ENCODE data around the gene FAM118A. TPM values are rescaled to one million over a fixed set of nuclear protein-coding genes. Genes with fewer than 3 reads are reported as not detected.

FAM118A gene
- polyA plus RNA-seq, 3 donors = 20.0 to 423 (median 27.9) TPM

DNA sequence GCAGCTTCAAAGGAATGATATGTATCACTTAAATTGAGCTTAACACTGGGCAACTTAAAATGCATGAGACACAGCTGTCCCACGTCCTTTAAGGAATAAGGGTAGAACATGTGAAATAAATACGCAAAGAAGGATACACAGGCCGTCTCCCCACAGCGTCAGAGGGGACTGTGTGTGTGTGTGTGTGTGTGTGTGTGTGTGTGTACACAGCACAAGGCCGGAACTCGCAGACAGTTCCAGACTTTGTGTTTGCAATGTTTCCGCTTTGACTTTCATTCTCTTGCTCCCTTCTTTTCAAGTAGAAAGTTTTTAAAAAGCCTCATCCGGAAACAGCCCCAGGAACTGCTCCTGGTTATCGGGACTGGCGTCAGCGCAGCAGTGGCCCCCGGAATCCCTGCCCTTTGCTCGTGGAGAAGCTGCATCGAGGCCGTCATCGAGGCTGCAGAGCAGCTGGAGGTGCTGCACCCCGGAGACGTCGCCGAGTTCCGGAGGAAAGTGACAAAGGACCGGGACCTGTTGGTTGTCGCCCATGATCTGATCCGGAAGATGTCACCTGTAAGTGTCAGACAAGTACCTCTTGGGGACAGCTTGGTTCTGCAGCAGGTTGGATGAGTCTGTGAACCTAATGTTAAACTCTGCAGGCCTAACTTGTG, 13.3 kb downstream of the FAM118A start:
- Mint-ChIP-seq H3K27me3 (ENCODE audit: low read depth in 3 of 3) (peaks cover 0 to 2% (median 0%) of the 10 kb centered on the region in 3 donors), H3K9me3 (peaks cover 0 to 3% (median 0%) of the 10 kb centered on the region in 7 donors), H3K36me3 (peaks cover 56 to 67% of the 10 kb centered on the region in 2 donors), H3K4me1 (peaks cover 21% of the 10 kb centered on the region), H3K4me3 (no peak overlapping the region), H3K27ac (peak overlapping the region in 1 of 7 donors; percentile 15)
- Histone ChIP-seq H4K20me1 (ENCODE audit: insufficient read depth, low read length) (peaks cover 19% of the 10 kb centered on the region), H3K4me3 (replicated peaks in 1 of 3; ENCODE audit: low read depth in 2 of 3, low read length in 3 of 3) (no peak overlapping the region), H3K9ac (ENCODE audit: insufficient read depth, low read length, poor library complexity, severe bottlenecking) (no peak overlapping the region), H3K4me2 (replicated peaks; ENCODE audit: extremely low read depth, low read length, poor library complexity, severe bottlenecking) (no peak overlapping the region), H3K27me3 (ENCODE audit: control insufficient read depth in 2 of 2, insufficient read depth in 2 of 2, low read length in 2 of 2) (no peaks in the 10 kb centered on the region), H3K27ac (ENCODE audit: low read depth in 1 of 2, low read length in 2 of 2) (no peak overlapping the region), H3K36me3 (replicated peaks in 1 of 2; ENCODE audit: control insufficient read depth in 1 of 2, insufficient read depth in 2 of 2, low read length in 2 of 2) (peaks cover 52 to 68% of the 10 kb centered on the region in 2 donors), H3K9me3 (replicated peaks in 1 of 2; ENCODE audit: control insufficient read depth in 1 of 2, insufficient read depth in 1 of 2, low read length in 2 of 2) (no peaks in the 10 kb centered on the region), H2AFZ (ENCODE audit: insufficient read depth, low read depth, low read length, poor library complexity, severe bottlenecking) (no peak overlapping the region), H3K4me1 (ENCODE audit: control insufficient read depth in 1 of 2, insufficient read depth in 2 of 2, low read length in 2 of 2) (peaks cover 15 to 18% of the 10 kb centered on the region in 2 donors), H3K79me2 (ENCODE audit: insufficient read depth, low read length) (peaks cover 47% of the 10 kb centered on the region)
- TF ChIP-seq, protein P1, sequence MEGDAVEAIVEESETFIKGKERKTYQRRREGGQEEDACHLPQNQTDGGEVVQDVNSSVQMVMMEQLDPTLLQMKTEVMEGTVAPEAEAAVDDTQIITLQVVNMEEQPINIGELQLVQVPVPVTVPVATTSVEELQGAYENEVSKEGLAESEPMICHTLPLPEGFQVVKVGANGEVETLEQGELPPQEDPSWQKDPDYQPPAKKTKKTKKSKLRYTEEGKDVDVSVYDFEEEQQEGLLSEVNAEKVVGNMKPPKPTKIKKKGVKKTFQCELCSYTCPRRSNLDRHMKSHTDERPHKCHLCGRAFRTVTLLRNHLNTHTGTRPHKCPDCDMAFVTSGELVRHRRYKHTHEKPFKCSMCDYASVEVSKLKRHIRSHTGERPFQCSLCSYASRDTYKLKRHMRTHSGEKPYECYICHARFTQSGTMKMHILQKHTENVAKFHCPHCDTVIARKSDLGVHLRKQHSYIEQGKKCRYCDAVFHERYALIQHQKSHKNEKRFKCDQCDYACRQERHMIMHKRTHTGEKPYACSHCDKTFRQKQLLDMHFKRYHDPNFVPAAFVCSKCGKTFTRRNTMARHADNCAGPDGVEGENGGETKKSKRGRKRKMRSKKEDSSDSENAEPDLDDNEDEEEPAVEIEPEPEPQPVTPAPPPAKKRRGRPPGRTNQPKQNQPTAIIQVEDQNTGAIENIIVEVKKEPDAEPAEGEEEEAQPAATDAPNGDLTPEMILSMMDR (IDR thresholded peaks at IDR 0.05) = no peak
- intact Hi-C loops (cut with micrococcal nuclease) = no loop called here
- 98% methylated on average over 21 of the region's 24 CpGs for WGBS (ENCODE audit: insufficient coverage)
- no peak for DNase-seq

GRCh38 chr22:45323695-45324094, 14.0 kb downstream of the FAM118A start:
- Histone ChIP-seq H3K4me3 (replicated peaks in 1 of 3; ENCODE audit: low read depth in 2 of 3, low read length in 3 of 3) (no peak overlapping the region), H3K4me2 (replicated peaks; ENCODE audit: extremely low read depth, low read length, poor library complexity, severe bottlenecking) (no peak overlapping the region), H3K9me3 (replicated peaks in 1 of 2; ENCODE audit: control insufficient read depth in 1 of 2, insufficient read depth in 1 of 2, low read length in 2 of 2) (no peaks in the 10 kb centered on the region), H3K9ac (ENCODE audit: insufficient read depth, low read length, poor library complexity, severe bottlenecking) (no peak overlapping the region), H3K4me1 (ENCODE audit: control insufficient read depth in 1 of 2, insufficient read depth in 2 of 2, low read length in 2 of 2) (peaks cover 9 to 11% of the 10 kb centered on the region in 2 donors), H2AFZ (ENCODE audit: insufficient read depth, low read depth, low read length, poor library complexity, severe bottlenecking) (no peak overlapping the region), H3K27me3 (ENCODE audit: control insufficient read depth in 2 of 2, insufficient read depth in 2 of 2, low read length in 2 of 2) (no peaks in the 10 kb centered on the region), H3K27ac (ENCODE audit: low read depth in 1 of 2, low read length in 2 of 2) (no peak overlapping the region), H3K79me2 (ENCODE audit: insufficient read depth, low read length) (peaks cover 42% of the 10 kb centered on the region), H4K20me1 (ENCODE audit: insufficient read depth, low read length) (peaks cover 15% of the 10 kb centered on the region), H3K36me3 (replicated peaks in 1 of 2; ENCODE audit: control insufficient read depth in 1 of 2, insufficient read depth in 2 of 2, low read length in 2 of 2) (peaks cover 52 to 75% of the 10 kb centered on the region in 2 donors)
- peaks cover 14% of the 10 kb centered on the region for H3K4me1 Mint-ChIP-seq
- 86% methylated on average over 7 of the region's 7 CpGs for WGBS (ENCODE audit: insufficient coverage)
- intact Hi-C loops (cut with micrococcal nuclease) = no loop called here
- H3K27me3 Mint-ChIP-seq (ENCODE audit: low read depth in 3 of 3) = peaks cover 0 to 2% (median 0%) of the 10 kb centered on the region in 3 donors
- peaks cover 57 to 72% of the 10 kb centered on the region in 2 donors for H3K36me3 Mint-ChIP-seq
- H3K4me3 Mint-ChIP-seq = no peak overlapping the region
- H3K27ac Mint-ChIP-seq = peak overlapping the region in 2 of 7 donors; percentile 27 to 66
- peaks cover 0 to 3% (median 0%) of the 10 kb centered on the region in 7 donors for H3K9me3 Mint-ChIP-seq
- no peak for DNase-seq
- TF ChIP-seq, protein P1 (IDR thresholded peaks at IDR 0.05) = no peak

All from CD14-positive monocyte (primary cell).